ENCODE results near the gene NLRP1.
A peak's percentile ranks its signal among the peaks of the same experiment; 100 is the strongest.

The NLRP1 gene

GRCh38 chr17:5516060-5516792, 68.1 kb downstream of the NLRP1 start:
- DNase-seq (ENCODE audit: low read depth, low spot score) = peak; percentile 94

- no peak for DNase-seq (ENCODE audit: low read depth, low spot score)
Measured at GRCh38 chr17:5514976-5515375, 69.3 kb downstream of the NLRP1 start.

- DNase-seq (ENCODE audit: low read depth, low spot score) = no peak
Measured at GRCh38 chr17:5513628-5514027, 70.7 kb downstream of the NLRP1 start.

- peak; percentile 38 for DNase-seq (ENCODE audit: low read depth, low spot score)
Measured at GRCh38 chr17:5511401-5512225, 72.7 kb downstream of the NLRP1 start.

GRCh38 chr17:5510771-5511170, 73.5 kb downstream of the NLRP1 start:
- no peak for DNase-seq (ENCODE audit: low read depth, low spot score)

- DNase-seq (ENCODE audit: low read depth, low spot score) = peak; percentile 69
Measured at GRCh38 chr17:5509482-5509881, 74.8 kb downstream of the NLRP1 start.

- DNase-seq (ENCODE audit: low read depth, low spot score) = peak; percentile 78
Measured at GRCh38 chr17:5508810-5509209, 75.5 kb downstream of the NLRP1 start.

GRCh38 chr17:5506307-5506706, 78.0 kb downstream of the NLRP1 start:
- no peak for DNase-seq (ENCODE audit: low read depth, low spot score)

- DNase-seq (ENCODE audit: low read depth, low spot score) = no peak
Measured at GRCh38 chr17:5502552-5502951, 81.8 kb downstream of the NLRP1 start.

- no peak for DNase-seq (ENCODE audit: low read depth, low spot score)
Measured at GRCh38 chr17:5501685-5502084, 82.6 kb downstream of the NLRP1 start.

GRCh38 chr17:5500589-5501391, 83.5 kb downstream of the NLRP1 start:
- DNase-seq (ENCODE audit: low read depth, low spot score) = peak; percentile 98

- no peak for DNase-seq (ENCODE audit: low read depth, low spot score)
Measured at GRCh38 chr17:5500247-5500588, 84.1 kb downstream of the NLRP1 start.

GRCh38 chr17:5499476-5500231, 84.7 kb downstream of the NLRP1 start:
- peak; percentile 45 for DNase-seq (ENCODE audit: low read depth, low spot score)

GRCh38 chr17:5492970-5493369, 91.3 kb downstream of the NLRP1 start:
- DNase-seq (ENCODE audit: low read depth, low spot score) = no peak

- DNase-seq (ENCODE audit: low read depth, low spot score) = no peak
Measured at GRCh38 chr17:5488752-5489151, 95.6 kb downstream of the NLRP1 start.

GRCh38 chr17:5486206-5487124, 97.8 kb downstream of the NLRP1 start, which contains the start of gene MIS12:
TSS of gene MIS12 (plus strand) at chr17:5486566. CDS start at chr17:5488863, 2,297 bp downstream.
- peak; percentile 99 for DNase-seq (ENCODE audit: low read depth, low spot score)

- DNase-seq (ENCODE audit: low read depth, low spot score) = no peak
Measured at GRCh38 chr17:5485270-5486205, 98.8 kb downstream of the NLRP1 start, which contains the start of gene DERL2. TSS of gene DERL2 (minus strand) at chr17:5486178. CDS start at chr17:5486161, 17 bp downstream.

- no peak for DNase-seq (ENCODE audit: low read depth, low spot score)
Measured at GRCh38 chr17:5481451-5481850, 102.9 kb downstream of the NLRP1 start.

- no peak for DNase-seq (ENCODE audit: low read depth, low spot score)
Measured at GRCh38 chr17:5480962-5481361, 103.3 kb downstream of the NLRP1 start.

Measured in astrocyte of the hippocampus (primary cell).